ENCODE measurements around the gene CYFIP1.

CYFIP1 gene

GRCh38 chr15:22948056-22948455, 32.1 kb downstream of the CYFIP1 start:
- no peak for DNase-seq

- DNase-seq, result no peak
These were observed 32.8 kb downstream of the CYFIP1 start for GRCh38 chr15:22947101-22948000.

- no peak for DNase-seq
These were observed 35.1 kb downstream of the CYFIP1 start for GRCh38 chr15:22945071-22945470.

- no peak for DNase-seq
These were observed 35.5 kb downstream of the CYFIP1 start for GRCh38 chr15:22944651-22945050.

- DNase-seq, result no peak
These were observed 37.3 kb downstream of the CYFIP1 start for GRCh38 chr15:22942877-22943276.

- DNase-seq, result no peak
These were observed 37.8 kb downstream of the CYFIP1 start for GRCh38 chr15:22942306-22942855.

- no peak for DNase-seq
These were observed 39.0 kb downstream of the CYFIP1 start for GRCh38 chr15:22941179-22941578.

- no peak for DNase-seq
These were observed 40.5 kb downstream of the CYFIP1 start for GRCh38 chr15:22939652-22940061.

GRCh38 chr15:22939051-22939450, 41.1 kb downstream of the CYFIP1 start:
- no peak for DNase-seq

GRCh38 chr15:22936577-22937472, 43.3 kb downstream of the CYFIP1 start:
- DNase-seq, result no peak

- no peak for DNase-seq
These were observed 46.5 kb downstream of the CYFIP1 start for GRCh38 chr15:22933641-22934061.

- no peak for DNase-seq
These were observed 48.2 kb downstream of the CYFIP1 start for GRCh38 chr15:22931784-22932536.

- DNase-seq, result no peak
These were observed 49.2 kb downstream of the CYFIP1 start for GRCh38 chr15:22930782-22931484.

GRCh38 chr15:22927761-22928160, 52.4 kb downstream of the CYFIP1 start:
- no peak for DNase-seq

GRCh38 chr15:22925875-22926274, 54.3 kb downstream of the CYFIP1 start:
- no peak for DNase-seq

GRCh38 chr15:22922003-22922402, 58.2 kb downstream of the CYFIP1 start:
- DNase-seq, result no peak

GRCh38 chr15:22919171-22919570, 61.0 kb downstream of the CYFIP1 start:
- DNase-seq, result no peak

GRCh38 chr15:22918596-22919140, 61.5 kb downstream of the CYFIP1 start:
- no peak for DNase-seq

- DNase-seq, result no peak
These were observed 62.1 kb downstream of the CYFIP1 start for GRCh38 chr15:22918056-22918455.

- DNase-seq, result no peak
These were observed 62.6 kb downstream of the CYFIP1 start for GRCh38 chr15:22917556-22917955.

- DNase-seq, result no peak
These were observed 63.4 kb downstream of the CYFIP1 start for GRCh38 chr15:22916606-22917350.
